PC-9 (cell line): ENCODE data around the gene CES2. TPM values are rescaled to one million over a fixed set of nuclear protein-coding genes. Genes with fewer than 3 reads are reported as not detected.
"Not testable (repeated sequence)": the region's sequence is repeated elsewhere in the genome, so short reads cannot be mapped to it uniquely, and the experiment has no call there.

Source experiments
- BruUV-seq: library from RNA; stranded (reverse); fragments of 400-500 nt; replicated peaks from 2 replicates; lab custom pipeline; 2021; lab: Mats Ljungman, UMichigan
- CTCF ChIA-PET: fragments of 300-600 bp; sonication (Branson Sonifier 250); formaldehyde crosslinking; loops from one replicate; lab custom pipeline; 2022; ENCODE audit warnings: antibody characterized with exemption; lab: Charles Lee
- POLR2A ChIA-PET: fragments of 300-600 bp; sonication (Branson Sonifier 250); formaldehyde crosslinking; loops from one replicate; lab custom pipeline; 2022; ENCODE audit warnings: antibody characterized with exemption; ENCODE audit not compliant: unreplicated experiment; lab: Charles Lee
- DNase-seq, 2 experiments: peaks; one replicate each; pipeline versions ENCODE4 v3.0.0 to v3.0.0-alpha.2; 2015 to 2022; ENCODE audit warnings: mixed read lengths in 1 of 2
- H2AFZ ChIP-seq: fragments of 200-600 bp; sonication (generic); 2 replicates; pipeline ENCODE4 v1.8.1; 2017; ENCODE audit warnings: antibody characterized with exemption
- H3F3A ChIP-seq: fragments of 200-600 bp; sonication (generic); 2 replicates; pipeline ENCODE4 v1.8.1; 2017; ENCODE audit warnings: antibody characterized with exemption, mild to moderate bottlenecking, low read depth; ENCODE audit not compliant: insufficient read depth
- H3K27ac ChIP-seq: fragments of 200-600 bp; sonication (generic); 2 replicates; pipeline ENCODE4 v1.6.1; 2016; ENCODE audit warnings: mixed run types
- H3K27me3 ChIP-seq: fragments of 200-600 bp; sonication (generic); 2 replicates; pipeline ENCODE4 v1.6.1; 2016; ENCODE audit warnings: low read depth, mixed run types; ENCODE audit not compliant: insufficient read depth
- H3K36me3 ChIP-seq: fragments of 200-600 bp; sonication (generic); 2 replicates; pipeline ENCODE4 v1.6.1; 2016; ENCODE audit warnings: low read depth, mixed run types
- H3K4me1 ChIP-seq: fragments of 200-600 bp; sonication (generic); replicated peaks from 2 replicates; pipeline ENCODE4 v1.6.1; 2016; ENCODE audit warnings: mixed run types; ENCODE audit not compliant: insufficient read depth
- H3K4me2 ChIP-seq: fragments of 200-600 bp; sonication (generic); 2 replicates; pipeline ENCODE4 v1.6.1; 2017; ENCODE audit warnings: mixed run types
- H3K4me3 ChIP-seq: fragments of 200-600 bp; sonication (generic); 2 replicates; pipeline ENCODE4 v1.6.1; 2016; ENCODE audit warnings: mixed run types
- H3K79me2 ChIP-seq: fragments of 200-600 bp; sonication (generic); 2 replicates; pipeline ENCODE4 v1.6.1; 2017; ENCODE audit warnings: low read depth, mixed run types
- H3K9me2 ChIP-seq: fragments of 200-600 bp; sonication (generic); 2 replicates; pipeline ENCODE4 v1.8.1; 2017; ENCODE audit warnings: mild to moderate bottlenecking; ENCODE audit not compliant: insufficient read depth
- H3K9me3 ChIP-seq: fragments of 200-600 bp; sonication (generic); 2 replicates; pipeline ENCODE4 v1.8.1; 2016; ENCODE audit warnings: low read depth; ENCODE audit not compliant: insufficient read depth
- H4K20me1 ChIP-seq: fragments of 200-600 bp; sonication (generic); 2 replicates; pipeline ENCODE4 v1.8.1; 2017; ENCODE audit not compliant: insufficient read depth
- EZH2 ChIP-seq: fragments of 200-600 bp; sonication (generic); IDR thresholded peaks from 2 replicates; pipeline ENCODE4 v1.8.0; 2017; ENCODE audit warnings: antibody characterized with exemption, low read depth
- intact Hi-C: fragments of 100-400 bp; cut with micrococcal nuclease; formaldehyde crosslinking; loops from one replicate; pipeline ENCODE4 v1.10.0; 2022; ENCODE audit not compliant: unreplicated experiment
- total RNA-seq: library from RNA; stranded (reverse); gene quantifications from 2 replicates; pipeline ENCODE4 v1.2.3, GENCODE V29; 2021
- TF ChIP-seq, protein P1 (sequence below): fragments of 200-600 bp; sonication (generic); conservative IDR thresholded peaks from 2 replicates; pipeline ENCODE4 v1.6.1; 2017; ENCODE audit warnings: mixed run types, antibody characterized with exemption, mild to moderate bottlenecking, moderate library complexity

The CES2 gene
- total RNA-seq, 1 experiment from 2014 or later = 32.8 TPM

DNA sequence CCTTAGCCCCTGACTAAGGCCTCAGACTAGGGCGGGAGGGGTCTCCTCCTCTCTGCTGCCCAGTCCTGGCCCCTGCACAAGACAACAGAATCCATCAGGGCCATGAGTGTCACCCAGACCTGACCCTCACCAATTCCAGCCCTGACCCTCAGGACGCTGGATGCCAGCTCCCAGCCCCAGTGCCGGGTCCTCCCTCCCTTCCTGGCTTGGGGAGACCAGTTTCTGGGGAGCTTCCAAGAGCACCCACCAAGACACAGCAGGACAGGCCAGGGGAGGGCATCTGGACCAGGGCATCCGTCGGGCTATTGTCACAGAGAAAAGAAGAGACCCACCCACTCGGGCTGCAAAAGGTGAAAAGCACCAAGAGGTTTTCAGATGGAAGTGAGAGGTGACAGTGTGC is 38.4 kb downstream of the CES2 start:
- CTCF ChIA-PET = interaction anchor here (0.5 kb wide), 1 partner anchor 8 kb away, joined by 3 read pairs; no protein-coding TSS in a partner anchor
- Histone ChIP-seq H3K4me2 (no peak overlapping the region), H3K4me3 (no peak overlapping the region), H3K27me3 (no peaks in the 10 kb centered on the region), H3K36me3 (no peaks in the 10 kb centered on the region), H3K27ac (no peak overlapping the region), H4K20me1 (no peaks in the 10 kb centered on the region), H3K79me2 (no peaks in the 10 kb centered on the region), H2AFZ (no peak overlapping the region), H3K4me1 (peaks cover 17% of the 10 kb centered on the region), H3K9me3 (no peaks in the 10 kb centered on the region), H3K9me2 (no peaks in the 10 kb centered on the region), H3F3A (no peaks in the 10 kb centered on the region)
- POLR2A ChIA-PET = interaction anchor here (0.5 kb wide), 1 partner anchor 144 kb away, joined by 16 read pairs; no protein-coding TSS in a partner anchor
- no peak for DNase-seq
- BruUV-seq = no TSS peak
- no peak for TF ChIP-seq EZH2
- TF ChIP-seq, protein P1, sequence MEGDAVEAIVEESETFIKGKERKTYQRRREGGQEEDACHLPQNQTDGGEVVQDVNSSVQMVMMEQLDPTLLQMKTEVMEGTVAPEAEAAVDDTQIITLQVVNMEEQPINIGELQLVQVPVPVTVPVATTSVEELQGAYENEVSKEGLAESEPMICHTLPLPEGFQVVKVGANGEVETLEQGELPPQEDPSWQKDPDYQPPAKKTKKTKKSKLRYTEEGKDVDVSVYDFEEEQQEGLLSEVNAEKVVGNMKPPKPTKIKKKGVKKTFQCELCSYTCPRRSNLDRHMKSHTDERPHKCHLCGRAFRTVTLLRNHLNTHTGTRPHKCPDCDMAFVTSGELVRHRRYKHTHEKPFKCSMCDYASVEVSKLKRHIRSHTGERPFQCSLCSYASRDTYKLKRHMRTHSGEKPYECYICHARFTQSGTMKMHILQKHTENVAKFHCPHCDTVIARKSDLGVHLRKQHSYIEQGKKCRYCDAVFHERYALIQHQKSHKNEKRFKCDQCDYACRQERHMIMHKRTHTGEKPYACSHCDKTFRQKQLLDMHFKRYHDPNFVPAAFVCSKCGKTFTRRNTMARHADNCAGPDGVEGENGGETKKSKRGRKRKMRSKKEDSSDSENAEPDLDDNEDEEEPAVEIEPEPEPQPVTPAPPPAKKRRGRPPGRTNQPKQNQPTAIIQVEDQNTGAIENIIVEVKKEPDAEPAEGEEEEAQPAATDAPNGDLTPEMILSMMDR = no peak
- intact Hi-C loops = no loop called here

DNA sequence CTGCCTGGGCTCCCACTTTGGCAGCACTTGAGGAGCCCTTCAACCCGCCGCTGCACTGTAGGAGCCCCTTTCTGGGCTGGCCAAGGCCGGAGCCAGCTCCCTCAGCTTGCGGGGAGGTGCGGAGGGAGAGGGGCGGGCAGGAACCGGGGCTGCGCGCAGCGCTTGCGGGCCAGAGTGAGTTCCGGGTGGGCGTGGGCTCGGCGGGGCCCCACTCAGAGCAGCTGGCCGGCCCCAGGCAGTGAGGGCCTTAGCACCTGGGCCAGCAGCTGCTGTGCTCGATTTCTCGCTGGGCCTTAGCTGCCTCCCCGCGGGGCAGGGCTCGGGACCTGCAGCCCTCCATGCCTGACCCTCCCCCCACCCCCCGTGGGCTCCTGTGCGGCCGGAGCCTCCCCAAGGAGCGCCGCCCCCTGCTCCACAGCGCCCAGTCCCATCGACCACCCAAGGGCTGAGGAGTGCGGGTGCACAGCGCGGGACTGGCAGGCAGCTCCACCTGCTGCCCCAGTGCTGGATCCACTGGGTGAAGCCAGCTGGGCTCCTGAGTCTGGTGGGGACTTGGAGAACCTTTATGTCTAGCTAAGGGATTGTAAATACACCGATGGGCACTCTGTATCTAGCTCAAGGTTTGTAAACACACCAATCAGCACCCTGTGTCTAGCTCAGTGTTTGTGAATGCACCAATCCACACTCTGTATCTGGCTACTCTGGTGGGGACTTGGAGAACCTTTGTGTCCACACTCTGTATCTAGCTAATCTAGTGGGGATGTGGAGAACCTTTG is 39.0 kb downstream of the CES2 start:
- intact Hi-C loops = not testable (repeated sequence)

DNA sequence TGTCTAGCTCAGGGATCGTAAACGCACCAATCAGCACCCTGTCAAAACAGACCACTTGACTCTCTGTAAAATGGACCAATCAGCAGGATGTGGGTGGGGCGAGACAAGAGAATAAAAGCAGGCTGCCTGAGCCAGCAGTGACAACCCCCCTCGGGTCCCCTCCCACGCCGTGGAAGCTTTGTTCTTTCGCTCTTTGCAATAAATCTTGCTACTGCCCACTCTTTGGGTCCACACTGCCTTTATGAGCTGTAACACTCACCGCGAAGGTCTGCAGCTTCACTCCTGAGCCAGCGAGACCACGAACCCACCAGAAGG is 39.6 kb downstream of the CES2 start:
- DNase-seq, BruUV-seq, H3K4me3 ChIP-seq, H3K27me3 ChIP-seq, H3K79me2 ChIP-seq, H3K9me2 ChIP-seq, POLR2A ChIA-PET, H3K27ac ChIP-seq, H3K9me3 ChIP-seq, H3K4me2 ChIP-seq, H4K20me1 ChIP-seq, H3F3A ChIP-seq, H3K36me3 ChIP-seq, H2AFZ ChIP-seq, intact Hi-C loops: not testable (repeated sequence)
- H3K4me1 ChIP-seq = peaks cover 17% of the 10 kb centered on the region
- CTCF ChIA-PET = interaction anchor here (0.6 kb wide), 1 partner anchor 85 kb away, joined by 14 read pairs; no protein-coding TSS in a partner anchor

More for the DNA sequence above, 39.0 kb downstream of the CES2 start:
- H3K4me3 ChIP-seq, BruUV-seq, H3K9me2 ChIP-seq, H3K27me3 ChIP-seq, DNase-seq, H2AFZ ChIP-seq, H3K79me2 ChIP-seq, H3F3A ChIP-seq, H3K9me3 ChIP-seq, H3K27ac ChIP-seq, H3K36me3 ChIP-seq, H4K20me1 ChIP-seq, H3K4me2 ChIP-seq: not testable (repeated sequence)
- ChIA-PET CTCF (interaction anchor here (0.5 to 0.7 kb wide), 3 partner anchors 8 to 119 kb away, joined by 3 to 5 read pairs (median 3); no protein-coding TSS in a partner anchor), POLR2A (interaction anchor here (0.5 kb wide), 1 partner anchor 144 kb away, joined by 16 read pairs; no protein-coding TSS in a partner anchor)
- peaks cover 17% of the 10 kb centered on the region for H3K4me1 ChIP-seq

DNA sequence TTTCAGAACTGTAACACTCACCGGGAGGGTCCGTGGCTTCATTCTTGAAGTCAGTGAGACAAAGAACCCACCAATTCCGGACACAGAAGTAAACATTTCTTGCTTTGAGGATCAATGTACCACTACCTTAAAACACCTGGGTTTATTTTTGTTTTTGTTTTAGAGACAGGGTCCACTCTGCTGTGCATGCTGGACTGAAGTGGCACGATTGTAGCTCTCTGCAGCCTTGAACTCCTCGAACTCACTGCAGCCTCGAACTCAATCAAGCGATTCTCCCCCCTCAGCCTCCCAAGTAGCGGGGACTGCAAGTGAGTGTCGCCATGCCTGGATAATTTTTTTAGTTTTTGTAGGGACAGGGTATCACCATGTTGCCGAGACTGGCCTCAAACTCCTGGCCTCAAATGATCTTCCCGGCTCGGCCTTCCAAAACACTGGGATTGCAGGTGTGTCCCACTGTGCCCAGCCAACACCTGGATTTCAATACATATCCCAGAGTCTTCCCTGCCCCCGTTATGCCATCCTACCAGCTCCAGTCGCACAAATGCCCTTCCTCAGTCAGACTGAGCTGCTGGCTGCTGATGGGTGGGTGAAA is 40.1 kb downstream of the CES2 start:
- no peaks in the 10 kb centered on the region for H3K9me3 ChIP-seq
- TF ChIP-seq, protein P1 = no peak
- TF ChIP-seq EZH2 = no peak
- H3K27me3 ChIP-seq = no peaks in the 10 kb centered on the region
- H3K4me3 ChIP-seq = no peak overlapping the region
- ChIA-PET CTCF (interaction anchor here (0.6 kb wide), 1 partner anchor 86 kb away, joined by 14 read pairs; no protein-coding TSS in a partner anchor), POLR2A (no interaction called here)
- H3K9me2 ChIP-seq = no peaks in the 10 kb centered on the region
- intact Hi-C loops = no loop called here
- H3K79me2 ChIP-seq = no peaks in the 10 kb centered on the region
- no peak overlapping the region for H3K4me2 ChIP-seq
- H3K4me1 ChIP-seq = peaks cover 16% of the 10 kb centered on the region
- H3K36me3 ChIP-seq = no peaks in the 10 kb centered on the region
- H4K20me1 ChIP-seq = no peaks in the 10 kb centered on the region
- no TSS peak for BruUV-seq
- no peak overlapping the region for H2AFZ ChIP-seq
- H3F3A ChIP-seq = no peaks in the 10 kb centered on the region
- no peak for DNase-seq
- H3K27ac ChIP-seq = no peak overlapping the region
